Smooth muscle cell (in vitro differentiated cells): ENCODE measurements around the gene LRSAM1. TPM values are rescaled to one million over a fixed set of nuclear protein-coding genes. Genes with fewer than 3 reads are reported as not detected.

Experiments
- DNase-seq: peaks from one replicate; lab custom pipeline; 2025; ENCODE audit not compliant: unreplicated experiment; lab: John Stamatoyannopoulos, UW
- H2AFZ ChIP-seq: fragments of 200-600 bp; sonication (generic); 2 replicates; pipeline ENCODE4 v1.6.0; 2016; ENCODE audit warnings: antibody characterized with exemption, low read depth, mild to moderate bottlenecking
- H3F3A ChIP-seq: fragments of 200-600 bp; sonication (generic); 2 replicates; pipeline ENCODE4 v1.6.0; 2017; ENCODE audit warnings: antibody characterized with exemption, low read depth
- H3K27ac ChIP-seq: fragments of 200-600 bp; sonication (generic); 2 replicates; pipeline ENCODE4 v1.5.1; 2016; ENCODE audit warnings: low read depth, mild to moderate bottlenecking
- H3K27me3 ChIP-seq: fragments of 200-600 bp; sonication (generic); 2 replicates; pipeline ENCODE4 v1.6.1; 2016; ENCODE audit warnings: low read depth, mild to moderate bottlenecking
- H3K36me3 ChIP-seq: fragments of 200-600 bp; sonication (generic); 2 replicates; pipeline ENCODE4 v1.5.1; 2016; ENCODE audit warnings: low read depth
- H3K4me1 ChIP-seq: fragments of 200-600 bp; sonication (generic); 2 replicates; pipeline ENCODE4 v1.5.1; 2016; ENCODE audit warnings: low read depth
- H3K4me2 ChIP-seq: fragments of 200-600 bp; sonication (generic); 2 replicates; pipeline ENCODE4 v1.6.0; 2016; ENCODE audit warnings: mild to moderate bottlenecking
- H3K4me3 ChIP-seq: fragments of 200-600 bp; sonication (generic); 2 replicates; pipeline ENCODE4 v1.5.1; 2016; ENCODE audit warnings: mild to moderate bottlenecking
- H3K79me2 ChIP-seq: fragments of 200-600 bp; sonication (generic); 2 replicates; pipeline ENCODE4 v1.6.0; 2016; ENCODE audit warnings: low read depth, mild to moderate bottlenecking
- H3K9ac ChIP-seq: fragments of 200-600 bp; sonication (generic); 2 replicates; pipeline ENCODE4 v1.6.0; 2016; ENCODE audit warnings: low read depth
- H3K9me3 ChIP-seq: fragments of 200-600 bp; sonication (generic); replicated peaks from 2 replicates; pipeline ENCODE4 v1.5.1; 2016; ENCODE audit warnings: low read depth
- H4K20me1 ChIP-seq: fragments of 200-600 bp; sonication (generic); 2 replicates; pipeline ENCODE4 v1.6.0; 2016; ENCODE audit warnings: low read depth
- WGBS: methylation state at CpG from one replicate; pipeline ENCODE4 v1.1.7; 2016; ENCODE audit warnings: low lambda C conversion rate; 5-methylcytosine and 5-hydroxymethylcytosine counted together
- polyA plus RNA-seq: library from polyadenylated mRNA; unstranded; fragments of >200 nt; fragmentation: Nextera tagmentation; extraction: Ambion mirVana; gene quantifications from 2 replicates; pipeline ENCODE4 v1.2.1, GENCODE V29; 2016
- total RNA-seq: library from RNA; depleted of rRNA; stranded (reverse); fragments of >200 nt; gene quantifications from 2 replicates; pipeline ENCODE4 v1.2.3, GENCODE V29; 2014
- TF ChIP-seq, protein P1 (sequence below): fragments of 200-600 bp; sonication (generic); IDR thresholded peaks from 2 replicates; pipeline ENCODE4 v1.5.1; 2017; ENCODE audit warnings: borderline replicate concordance, mild to moderate bottlenecking, antibody characterized with exemption; ENCODE audit not compliant: insufficient read depth, poor library complexity, severe bottlenecking

LRSAM1 gene
- total and polyA plus RNA-seq, 2 experiments from 2014 or later = 10.5 to 27.0 TPM

DNA sequence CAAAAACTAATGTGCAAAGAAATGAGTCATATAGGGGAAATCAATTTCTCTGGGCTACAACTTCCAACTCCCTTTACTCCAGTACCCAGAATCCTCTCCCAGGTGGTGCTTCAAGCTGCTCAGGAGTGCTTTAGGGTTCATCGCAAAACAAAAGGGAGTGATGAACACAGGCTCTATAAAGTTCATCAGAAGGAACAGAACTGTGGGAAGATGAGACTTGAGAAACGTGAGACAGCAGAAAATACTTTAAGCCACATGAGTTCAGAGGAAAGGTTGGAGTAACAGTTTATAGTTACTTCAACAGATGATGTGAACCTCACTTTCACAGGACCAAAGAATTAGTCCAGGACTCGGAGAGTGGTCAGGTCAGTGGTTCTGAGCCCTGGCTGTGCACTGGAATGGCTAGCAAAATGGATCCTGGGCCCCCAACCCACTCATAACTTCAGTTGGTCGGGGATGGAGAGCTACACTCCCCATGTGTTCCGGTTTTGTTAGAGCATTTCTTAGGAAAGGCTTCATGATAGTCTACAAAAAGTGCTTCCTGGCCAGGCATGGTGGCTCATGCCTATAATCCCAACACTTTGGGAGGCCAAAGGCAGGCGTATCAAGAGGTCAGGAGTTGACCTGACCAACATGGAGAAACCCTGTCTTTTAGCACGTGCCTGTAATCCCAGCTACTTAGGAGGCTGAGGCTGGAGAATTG lies 4.4 kb upstream of the LRSAM1 start:
- Histone ChIP-seq H3K36me3 (peaks cover 4% of the 10 kb centered on the region), H3K27ac (peak overlapping the region; percentile 89), H3F3A (peaks cover 58% of the 10 kb centered on the region), H3K27me3 (no peaks in the 10 kb centered on the region), H2AFZ (no peak overlapping the region), H3K4me1 (peaks cover 17% of the 10 kb centered on the region), H4K20me1 (peaks cover 65% of the 10 kb centered on the region), H3K4me2 (no peak overlapping the region), H3K4me3 (no peak overlapping the region), H3K79me2 (peaks cover 33% of the 10 kb centered on the region), H3K9ac (no peak overlapping the region), H3K9me3 (no peaks in the 10 kb centered on the region)
- no peak for DNase-seq
- TF ChIP-seq, protein P1, sequence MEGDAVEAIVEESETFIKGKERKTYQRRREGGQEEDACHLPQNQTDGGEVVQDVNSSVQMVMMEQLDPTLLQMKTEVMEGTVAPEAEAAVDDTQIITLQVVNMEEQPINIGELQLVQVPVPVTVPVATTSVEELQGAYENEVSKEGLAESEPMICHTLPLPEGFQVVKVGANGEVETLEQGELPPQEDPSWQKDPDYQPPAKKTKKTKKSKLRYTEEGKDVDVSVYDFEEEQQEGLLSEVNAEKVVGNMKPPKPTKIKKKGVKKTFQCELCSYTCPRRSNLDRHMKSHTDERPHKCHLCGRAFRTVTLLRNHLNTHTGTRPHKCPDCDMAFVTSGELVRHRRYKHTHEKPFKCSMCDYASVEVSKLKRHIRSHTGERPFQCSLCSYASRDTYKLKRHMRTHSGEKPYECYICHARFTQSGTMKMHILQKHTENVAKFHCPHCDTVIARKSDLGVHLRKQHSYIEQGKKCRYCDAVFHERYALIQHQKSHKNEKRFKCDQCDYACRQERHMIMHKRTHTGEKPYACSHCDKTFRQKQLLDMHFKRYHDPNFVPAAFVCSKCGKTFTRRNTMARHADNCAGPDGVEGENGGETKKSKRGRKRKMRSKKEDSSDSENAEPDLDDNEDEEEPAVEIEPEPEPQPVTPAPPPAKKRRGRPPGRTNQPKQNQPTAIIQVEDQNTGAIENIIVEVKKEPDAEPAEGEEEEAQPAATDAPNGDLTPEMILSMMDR = no peak
- WGBS = 90% methylated on average over 7 of the region's 7 CpGs

DNA sequence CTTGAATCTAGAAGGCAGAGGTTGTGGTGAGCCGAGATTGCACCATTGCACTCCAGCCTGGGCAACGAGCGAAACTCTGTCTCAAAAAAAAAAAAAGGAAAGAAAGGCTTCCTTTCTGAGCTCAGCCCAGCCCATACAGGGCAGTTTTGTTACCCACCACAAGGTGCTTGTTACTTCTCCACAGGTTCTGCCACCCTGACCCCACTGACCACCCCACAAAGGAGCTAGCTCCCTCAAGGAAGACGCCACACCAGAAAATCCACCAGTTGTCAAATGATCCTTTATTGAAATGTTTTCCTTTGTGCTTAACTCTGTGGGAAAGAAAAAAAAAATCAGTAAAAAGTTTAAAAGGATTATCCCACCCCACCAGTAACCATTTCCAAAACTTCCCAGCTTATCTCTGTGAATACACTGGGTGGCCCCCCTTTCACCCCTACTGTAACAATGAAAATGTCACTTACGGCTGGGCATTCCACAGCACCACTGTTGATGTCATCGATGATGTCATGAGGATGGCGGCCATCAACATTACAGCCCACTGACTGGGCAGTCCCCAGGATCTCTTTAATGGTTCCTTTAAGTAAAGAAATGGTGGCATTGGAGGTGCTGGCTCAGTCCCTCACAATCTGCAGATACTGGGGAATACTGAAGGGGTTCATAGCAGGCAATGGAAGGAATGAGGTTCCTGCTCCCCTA lies 3.7 kb upstream of the LRSAM1 start:
- Histone ChIP-seq H3K36me3 (peaks cover 4% of the 10 kb centered on the region), H3F3A (peaks cover 58% of the 10 kb centered on the region), H3K9ac (no peak overlapping the region), H3K4me1 (peaks cover 17% of the 10 kb centered on the region), H3K27me3 (no peaks in the 10 kb centered on the region), H3K4me3 (no peak overlapping the region), H4K20me1 (peaks cover 65% of the 10 kb centered on the region), H3K4me2 (peak overlapping the region; percentile 94), H2AFZ (no peak overlapping the region), H3K79me2 (peaks cover 36% of the 10 kb centered on the region), H3K27ac (peak overlapping the region; percentile 89), H3K9me3 (no peaks in the 10 kb centered on the region)
- no peak for DNase-seq
- WGBS = 78% methylated on average over 7 of the region's 7 CpGs
- TF ChIP-seq, protein P1 = no peak

DNA sequence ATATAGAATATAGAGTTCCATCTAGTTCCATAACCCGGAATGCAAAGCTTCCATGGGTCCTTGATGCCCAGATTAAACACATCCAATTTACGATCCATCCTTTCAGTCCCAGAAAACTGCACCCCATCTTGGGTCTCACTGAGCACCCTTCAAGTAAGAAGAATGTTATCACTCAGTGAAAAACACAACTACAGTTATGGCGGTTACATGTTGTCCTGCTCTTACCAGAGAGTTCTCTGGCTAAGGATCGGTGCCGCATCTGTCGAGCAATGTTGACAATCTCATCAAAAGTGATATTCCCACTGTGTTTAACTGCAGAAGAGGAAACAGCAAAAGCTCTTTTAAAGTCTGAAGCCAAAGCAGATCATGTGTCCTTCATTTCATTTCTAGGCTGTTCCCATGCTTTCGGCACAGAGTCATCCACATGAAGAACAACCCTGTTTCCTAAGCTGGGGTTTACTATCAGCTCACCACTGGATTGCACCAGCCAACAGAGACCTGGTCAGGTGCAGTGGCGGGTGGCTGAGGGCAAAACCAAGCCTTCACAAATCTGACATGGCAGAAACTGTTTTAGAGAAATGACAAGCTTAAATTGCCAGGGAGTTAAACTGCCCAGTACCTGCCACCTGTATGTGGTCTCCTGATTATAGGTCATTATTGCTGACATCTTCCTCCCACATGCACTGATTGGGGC lies 3.1 kb upstream of the LRSAM1 start:
- TF ChIP-seq, protein P1 = no peak
- H3K27ac ChIP-seq = peak overlapping the region; percentile 89
- peaks cover 4% of the 10 kb centered on the region for H3K36me3 ChIP-seq
- H2AFZ ChIP-seq = no peak overlapping the region
- no peaks in the 10 kb centered on the region for H3K9me3 ChIP-seq
- H3K4me1 ChIP-seq = peaks cover 17% of the 10 kb centered on the region
- peaks cover 36% of the 10 kb centered on the region for H3K79me2 ChIP-seq
- H3K4me3 ChIP-seq = peak overlapping the region; percentile 86
- peaks cover 58% of the 10 kb centered on the region for H3F3A ChIP-seq
- no peaks in the 10 kb centered on the region for H3K27me3 ChIP-seq
- WGBS = 96% methylated on average over 8 of the region's 8 CpGs
- peak overlapping the region; percentile 94 for H3K4me2 ChIP-seq
- no peak for DNase-seq
- peaks cover 65% of the 10 kb centered on the region for H4K20me1 ChIP-seq
- no peak overlapping the region for H3K9ac ChIP-seq
